Measurements from ENCODE around the gene RAPH1.

GRCh38 chr2:203394519-203395227, 140.4 kb downstream of the RAPH1 start:
- TF ChIP-seq CTCF (optimal IDR thresholded peaks at IDR 0.05 in 1 of 3, IDR thresholded peaks at IDR 0.05 in 1 of 3, conservative IDR thresholded peaks at IDR 0.05 in 1 of 3; ENCODE audit: extremely low read depth in 1 of 3, insufficient read depth in 2 of 3, low read length in 3 of 3) (no peak), EZH2 (IDR thresholded peaks at IDR 0.05; ENCODE audit: low read length) (no peak)
